GM12864 (cell line): ENCODE measurements around the gene SNPH.
"Not testable (repeated sequence)": the region's sequence is repeated elsewhere in the genome, so short reads cannot be mapped to it uniquely, and the experiment has no call there.

Experiments used
- DNase-seq: peaks from one replicate; pipeline ENCODE4 v3.0.0-alpha.2; 2011; ENCODE audit warnings: low read depth
- H3K4me3 ChIP-seq: 2 replicates; pipeline ENCODE4 v1.5.1; 2011; ENCODE audit warnings: mild to moderate bottlenecking, low read depth, low read length, control low read depth
- TF ChIP-seq, protein P1 (sequence below): IDR thresholded peaks from 2 replicates; pipeline ENCODE4 v1.5.1; 2011; ENCODE audit warnings: low read depth, mild to moderate bottlenecking, moderate library complexity, low read length, control low read depth, inconsistent platforms; ENCODE audit errors: missing control alignments

SNPH gene

DNA sequence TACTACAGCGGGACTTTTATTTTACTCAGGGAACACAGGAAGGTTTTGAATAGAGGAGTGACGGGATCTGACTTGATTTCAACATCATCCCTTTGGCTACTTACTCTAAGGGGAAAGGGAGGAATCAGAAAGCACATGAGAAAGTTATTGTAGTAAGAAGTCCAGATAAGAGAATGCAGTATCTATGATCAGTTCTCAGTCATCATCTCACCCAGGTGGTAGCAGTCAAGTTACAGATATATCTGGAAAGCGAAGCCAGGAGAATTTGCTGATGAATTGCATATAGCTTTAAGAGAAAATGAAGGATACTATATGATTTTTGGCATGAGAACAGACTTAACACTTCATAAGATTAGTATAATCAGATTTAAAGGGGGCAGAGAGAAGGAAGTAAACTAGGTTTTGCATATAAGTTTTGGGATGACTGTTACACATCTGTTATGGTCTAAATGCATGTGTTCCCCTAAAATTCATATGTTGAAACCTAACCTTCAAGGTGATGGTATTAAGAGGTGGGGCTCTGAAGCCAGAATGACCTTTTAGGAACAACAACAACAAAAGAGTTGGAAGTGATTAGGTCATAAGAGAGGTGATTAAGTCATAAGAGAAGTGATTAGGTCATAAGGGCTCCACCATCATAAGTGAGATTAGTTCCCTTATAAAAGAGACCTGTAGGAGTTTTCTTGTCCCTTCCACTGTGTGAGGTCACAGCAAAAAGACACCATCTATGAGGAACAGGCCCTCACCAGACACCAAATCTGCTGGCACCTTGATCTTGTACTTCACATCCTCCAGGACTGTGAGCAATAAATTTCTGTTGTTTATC lies 33.6 kb upstream of the SNPH start:
- TF ChIP-seq, protein P1, sequence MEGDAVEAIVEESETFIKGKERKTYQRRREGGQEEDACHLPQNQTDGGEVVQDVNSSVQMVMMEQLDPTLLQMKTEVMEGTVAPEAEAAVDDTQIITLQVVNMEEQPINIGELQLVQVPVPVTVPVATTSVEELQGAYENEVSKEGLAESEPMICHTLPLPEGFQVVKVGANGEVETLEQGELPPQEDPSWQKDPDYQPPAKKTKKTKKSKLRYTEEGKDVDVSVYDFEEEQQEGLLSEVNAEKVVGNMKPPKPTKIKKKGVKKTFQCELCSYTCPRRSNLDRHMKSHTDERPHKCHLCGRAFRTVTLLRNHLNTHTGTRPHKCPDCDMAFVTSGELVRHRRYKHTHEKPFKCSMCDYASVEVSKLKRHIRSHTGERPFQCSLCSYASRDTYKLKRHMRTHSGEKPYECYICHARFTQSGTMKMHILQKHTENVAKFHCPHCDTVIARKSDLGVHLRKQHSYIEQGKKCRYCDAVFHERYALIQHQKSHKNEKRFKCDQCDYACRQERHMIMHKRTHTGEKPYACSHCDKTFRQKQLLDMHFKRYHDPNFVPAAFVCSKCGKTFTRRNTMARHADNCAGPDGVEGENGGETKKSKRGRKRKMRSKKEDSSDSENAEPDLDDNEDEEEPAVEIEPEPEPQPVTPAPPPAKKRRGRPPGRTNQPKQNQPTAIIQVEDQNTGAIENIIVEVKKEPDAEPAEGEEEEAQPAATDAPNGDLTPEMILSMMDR, result no peak
- no peak overlapping the region for H3K4me3 ChIP-seq
- no peak for DNase-seq

DNA sequence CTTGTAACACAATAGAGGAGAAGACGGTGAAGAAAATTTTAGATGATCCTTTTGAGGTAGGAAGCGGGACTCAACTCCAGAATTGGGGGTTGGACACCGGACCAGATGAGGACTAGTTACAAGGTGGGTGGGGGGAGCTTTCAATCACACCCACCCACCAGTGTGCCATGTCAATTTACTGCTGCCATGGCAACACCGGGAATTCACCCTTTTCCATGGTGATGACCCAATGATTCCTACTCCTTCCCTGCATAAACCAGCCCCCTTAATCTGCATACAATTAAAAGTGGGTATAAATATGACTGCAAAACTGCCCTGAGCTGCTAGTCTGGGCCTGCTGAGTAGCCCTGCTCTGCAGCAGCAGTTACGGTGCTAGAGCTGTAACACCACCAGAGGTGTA lies 25.5 kb upstream of the SNPH start:
- TF ChIP-seq, protein P1, result no peak
- no peak for DNase-seq
- no peak overlapping the region for H3K4me3 ChIP-seq

DNA sequence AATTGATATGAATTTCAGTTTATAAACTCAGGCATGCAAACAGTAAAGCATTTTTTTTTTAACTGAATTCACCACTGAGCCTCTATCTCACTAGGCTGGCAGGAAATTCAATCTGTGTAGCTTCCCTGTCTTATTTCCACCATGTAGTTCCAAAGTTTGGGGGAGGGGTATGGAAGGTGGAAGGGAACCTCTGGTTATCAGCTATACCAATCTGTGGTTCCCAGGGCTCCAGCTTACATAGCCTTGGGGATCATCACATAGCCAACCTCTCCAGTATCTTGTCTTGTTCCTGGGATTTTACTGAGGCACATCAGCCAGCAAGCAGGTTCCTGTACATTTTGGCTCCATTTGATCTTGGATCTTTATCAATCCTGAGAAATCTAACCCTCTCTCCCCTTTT lies 24.6 kb upstream of the SNPH start:
- TF ChIP-seq, protein P1, result no peak
- H3K4me3 ChIP-seq, result no peak overlapping the region
- DNase-seq, result no peak

DNA sequence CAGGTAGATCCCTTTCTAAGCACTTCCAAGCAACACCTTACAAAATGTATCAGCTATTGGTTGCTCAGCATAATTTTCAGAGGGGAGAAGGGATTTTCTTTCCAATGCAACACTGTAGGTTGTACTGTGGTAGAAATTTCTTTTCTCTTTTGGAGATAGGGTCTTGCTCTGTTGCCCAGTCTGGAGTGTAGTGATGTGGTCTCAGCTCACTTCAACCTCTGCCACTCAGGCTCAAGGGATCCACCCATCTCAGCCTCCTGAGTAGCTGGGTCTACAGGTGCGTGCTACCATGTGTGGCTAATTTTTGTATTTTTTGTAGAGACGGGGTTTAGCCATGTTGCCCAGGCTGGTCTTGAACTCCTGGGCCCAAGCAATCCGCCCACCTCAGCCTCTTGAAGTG lies 24.0 kb upstream of the SNPH start:
- no peak overlapping the region for H3K4me3 ChIP-seq
- no peak for DNase-seq
- TF ChIP-seq, protein P1, result no peak

DNA sequence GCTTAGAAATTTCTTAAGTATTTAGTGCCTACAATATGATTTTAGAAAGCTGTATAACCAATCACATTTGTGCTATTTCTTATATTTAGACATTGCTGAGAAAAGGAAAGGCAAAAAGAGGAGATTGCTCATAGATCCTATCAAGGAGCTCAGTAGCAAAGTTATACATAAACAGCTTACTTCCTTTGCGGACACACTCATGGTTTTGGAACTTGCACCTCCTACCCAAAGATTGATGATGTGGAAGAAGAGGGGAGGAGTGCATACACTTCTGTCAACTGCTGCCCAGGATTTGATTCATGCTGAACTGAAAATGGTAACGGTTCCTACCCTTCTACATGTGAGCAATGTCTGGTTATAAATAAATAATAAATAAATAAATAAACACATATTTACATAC lies 23.6 kb upstream of the SNPH start:
- no peak for DNase-seq
- TF ChIP-seq, protein P1, result no peak
- H3K4me3 ChIP-seq, result no peak overlapping the region

DNA sequence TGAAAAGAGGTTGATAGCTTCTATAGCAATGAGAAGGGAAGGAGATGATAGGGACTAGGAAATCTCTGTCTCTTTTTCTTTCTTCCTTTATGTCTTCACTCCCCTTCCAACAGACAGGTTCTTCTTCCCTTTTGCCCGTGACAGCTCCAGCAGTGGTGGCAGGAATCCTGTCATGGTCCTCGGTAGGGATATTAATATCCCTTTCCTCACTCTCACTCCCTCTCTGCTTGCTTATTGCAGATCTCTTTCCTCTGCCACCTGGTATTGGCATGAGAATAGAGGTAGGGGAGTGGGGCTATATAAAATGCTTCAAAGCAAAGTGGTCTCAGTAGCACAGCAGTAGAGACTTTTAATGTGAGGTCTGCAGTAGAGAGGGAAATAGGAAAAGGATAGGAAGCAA lies 20.5 kb upstream of the SNPH start:
- TF ChIP-seq, protein P1, result no peak
- no peak for DNase-seq
- no peak overlapping the region for H3K4me3 ChIP-seq

DNA sequence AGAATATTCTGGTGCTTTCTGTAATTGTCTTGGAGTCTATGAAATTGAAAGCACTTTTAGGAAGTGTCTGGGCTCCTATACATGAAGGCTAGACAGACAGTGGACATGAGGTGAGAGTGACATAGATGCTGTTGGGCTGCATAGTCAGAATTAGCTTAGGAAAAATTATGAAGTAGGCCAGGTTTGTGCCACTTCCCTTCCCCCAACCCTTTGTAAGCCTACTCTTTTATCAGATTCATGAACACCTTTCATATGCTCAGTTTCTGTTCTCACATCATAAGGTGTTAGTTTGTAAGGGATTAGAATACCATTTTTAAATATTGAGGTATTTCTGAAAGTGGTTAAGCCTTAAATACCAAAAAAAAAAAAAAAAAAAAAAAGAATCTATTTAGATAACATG lies 18.4 kb upstream of the SNPH start:
- TF ChIP-seq, protein P1, result no peak
- H3K4me3 ChIP-seq, result no peak overlapping the region

DNA sequence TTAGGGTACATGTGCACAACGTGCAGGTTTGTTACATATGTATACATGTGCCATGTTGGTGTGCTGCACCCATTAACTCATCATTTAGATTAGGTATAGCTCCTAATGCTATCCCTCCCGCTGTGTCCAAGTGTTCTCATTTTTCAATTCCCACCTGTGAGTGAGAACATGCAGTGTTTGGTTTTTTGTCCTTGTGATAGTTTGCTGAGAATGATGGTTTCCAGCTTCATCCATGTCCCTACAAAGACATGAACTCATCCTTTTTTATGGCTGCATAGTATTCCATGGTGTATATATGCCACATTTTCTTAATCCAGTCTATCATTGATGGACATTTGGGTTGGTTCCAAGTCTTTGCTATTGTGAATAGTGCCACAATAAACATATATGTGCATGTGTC lies 15.8 kb upstream of the SNPH start:
- DNase-seq, H3K4me3 ChIP-seq: not testable (repeated sequence)

More for the DNA sequence above, 18.4 kb upstream of the SNPH start:
- DNase-seq, result no peak
